WI38 (cell line): ENCODE measurements around the gene ZNF831.

Source experiments
- H3K4me3 ChIP-seq: 2 replicates; pipeline ENCODE4 v1.5.1; 2011; ENCODE audit warnings: low read depth, mild to moderate bottlenecking, control low read depth, low read length
- CTCF ChIP-seq: IDR thresholded peaks from 2 replicates; pipeline ENCODE4 v1.5.1; 2012; ENCODE audit warnings: low read depth, mild to moderate bottlenecking, control low read depth, low read length

ZNF831 gene

GRCh38 chr20:59175861-59176260 is 12.2 kb downstream of the ZNF831 start:
- TF ChIP-seq CTCF: no peak
- H3K4me3 ChIP-seq: no peak overlapping the region

- no peak for TF ChIP-seq CTCF
- H3K4me3 ChIP-seq: no peak overlapping the region
Observed at GRCh38 chr20:59176812-59177211, 13.2 kb downstream of the ZNF831 start.

GRCh38 chr20:59177266-59178250 is 13.9 kb downstream of the ZNF831 start:
- no peak for TF ChIP-seq CTCF
- no peak overlapping the region for H3K4me3 ChIP-seq

- no peak for TF ChIP-seq CTCF
- no peak overlapping the region for H3K4me3 ChIP-seq
Observed at GRCh38 chr20:59178983-59179595, 15.5 kb downstream of the ZNF831 start.

- no peak overlapping the region for H3K4me3 ChIP-seq
- no peak for TF ChIP-seq CTCF
Observed at GRCh38 chr20:59179988-59180387, 16.4 kb downstream of the ZNF831 start.

GRCh38 chr20:59181936-59182335 is 18.3 kb downstream of the ZNF831 start:
- H3K4me3 ChIP-seq: no peak overlapping the region
- no peak for TF ChIP-seq CTCF
